Prostate gland (tissue), 2 donors: ENCODE measurements around the gene NSMCE4A.

Experiments used
- POLR2A ChIP-seq: fragments of 450-650 bp; IDR thresholded peaks from one replicate; pipeline ENCODE4 v1.6.1; 2016; ENCODE audit warnings: antibody characterized with exemption, mild to moderate bottlenecking
- TF ChIP-seq, protein P1 (sequence below), 4 experiments: fragments of 200-600 bp in 2 of 4; fragments of 450-650 bp in 2 of 4; sonication (generic) in 2 of 4; IDR thresholded peaks; 1 replicate in 3 of 4; 2 replicates in 1 of 4; pipeline ENCODE4 v1.5.1; 2016 to 2019; ENCODE audit warnings: antibody characterized with exemption in 4 of 4, mild to moderate bottlenecking in 2 of 4, moderate library complexity in 2 of 4

GRCh38 chr10:121927841-121928527 lies 47.0 kb downstream of the NSMCE4A start, which contains the start of gene ATE1:
- TF ChIP-seq, protein P1, sequence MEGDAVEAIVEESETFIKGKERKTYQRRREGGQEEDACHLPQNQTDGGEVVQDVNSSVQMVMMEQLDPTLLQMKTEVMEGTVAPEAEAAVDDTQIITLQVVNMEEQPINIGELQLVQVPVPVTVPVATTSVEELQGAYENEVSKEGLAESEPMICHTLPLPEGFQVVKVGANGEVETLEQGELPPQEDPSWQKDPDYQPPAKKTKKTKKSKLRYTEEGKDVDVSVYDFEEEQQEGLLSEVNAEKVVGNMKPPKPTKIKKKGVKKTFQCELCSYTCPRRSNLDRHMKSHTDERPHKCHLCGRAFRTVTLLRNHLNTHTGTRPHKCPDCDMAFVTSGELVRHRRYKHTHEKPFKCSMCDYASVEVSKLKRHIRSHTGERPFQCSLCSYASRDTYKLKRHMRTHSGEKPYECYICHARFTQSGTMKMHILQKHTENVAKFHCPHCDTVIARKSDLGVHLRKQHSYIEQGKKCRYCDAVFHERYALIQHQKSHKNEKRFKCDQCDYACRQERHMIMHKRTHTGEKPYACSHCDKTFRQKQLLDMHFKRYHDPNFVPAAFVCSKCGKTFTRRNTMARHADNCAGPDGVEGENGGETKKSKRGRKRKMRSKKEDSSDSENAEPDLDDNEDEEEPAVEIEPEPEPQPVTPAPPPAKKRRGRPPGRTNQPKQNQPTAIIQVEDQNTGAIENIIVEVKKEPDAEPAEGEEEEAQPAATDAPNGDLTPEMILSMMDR (IDR thresholded peaks at IDR 0.05), result peak in 2 of 4 experiments; percentile 27 to 29
- TF ChIP-seq POLR2A, result peak; percentile 83
